ENCODE data around the gene FNDC3A. TPM values are rescaled to one million over a fixed set of nuclear protein-coding genes. Genes with fewer than 3 reads are reported as not detected.

Gene FNDC3A
- total RNA-seq, 1 donor: 50.7 TPM

DNA sequence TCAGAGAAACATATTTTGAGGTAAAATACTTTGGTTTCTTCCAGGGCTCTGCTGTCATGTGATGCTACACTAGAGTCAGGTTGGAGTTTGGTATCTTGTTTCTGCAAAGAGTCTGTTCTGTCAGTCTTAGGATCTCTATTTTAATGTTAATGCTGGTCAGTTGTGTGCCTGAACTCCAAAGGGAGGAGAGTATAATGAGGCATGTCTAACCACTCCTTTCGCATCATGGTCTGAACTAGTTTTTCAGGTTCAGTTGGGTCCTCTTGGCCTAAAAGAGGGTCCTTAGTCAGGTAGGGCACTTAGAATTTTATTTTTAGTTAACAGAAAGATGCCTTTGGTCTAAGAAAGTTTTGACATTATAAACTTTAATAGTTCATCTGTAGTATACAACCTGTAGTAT lies 78.2 kb downstream of the FNDC3A start:
- H3K9me3 ChIP-seq (ENCODE audit: low read depth, low read length): no peaks in the 10 kb centered on the region
- no peaks in the 10 kb centered on the region for H3K27me3 ChIP-seq (ENCODE audit: insufficient read depth, low read length)
- no peak for DNase-seq (ENCODE audit: insufficient read length, low spot score, missing footprints)
- H3K79me2 ChIP-seq (ENCODE audit: insufficient read depth, low read length): peaks cover 58% of the 10 kb centered on the region
- no peaks in the 10 kb centered on the region for H4K20me1 ChIP-seq (ENCODE audit: insufficient read depth, low read length)
- H3K4me3 ChIP-seq (ENCODE audit: insufficient read depth, low read length): no peak overlapping the region
- TF ChIP-seq, protein P1, sequence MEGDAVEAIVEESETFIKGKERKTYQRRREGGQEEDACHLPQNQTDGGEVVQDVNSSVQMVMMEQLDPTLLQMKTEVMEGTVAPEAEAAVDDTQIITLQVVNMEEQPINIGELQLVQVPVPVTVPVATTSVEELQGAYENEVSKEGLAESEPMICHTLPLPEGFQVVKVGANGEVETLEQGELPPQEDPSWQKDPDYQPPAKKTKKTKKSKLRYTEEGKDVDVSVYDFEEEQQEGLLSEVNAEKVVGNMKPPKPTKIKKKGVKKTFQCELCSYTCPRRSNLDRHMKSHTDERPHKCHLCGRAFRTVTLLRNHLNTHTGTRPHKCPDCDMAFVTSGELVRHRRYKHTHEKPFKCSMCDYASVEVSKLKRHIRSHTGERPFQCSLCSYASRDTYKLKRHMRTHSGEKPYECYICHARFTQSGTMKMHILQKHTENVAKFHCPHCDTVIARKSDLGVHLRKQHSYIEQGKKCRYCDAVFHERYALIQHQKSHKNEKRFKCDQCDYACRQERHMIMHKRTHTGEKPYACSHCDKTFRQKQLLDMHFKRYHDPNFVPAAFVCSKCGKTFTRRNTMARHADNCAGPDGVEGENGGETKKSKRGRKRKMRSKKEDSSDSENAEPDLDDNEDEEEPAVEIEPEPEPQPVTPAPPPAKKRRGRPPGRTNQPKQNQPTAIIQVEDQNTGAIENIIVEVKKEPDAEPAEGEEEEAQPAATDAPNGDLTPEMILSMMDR (IDR thresholded peaks at IDR 0.05; ENCODE audit: extremely low read depth, low read depth, low read length): no peak
- no peak overlapping the region for H3K4me2 ChIP-seq (ENCODE audit: insufficient read depth, low read length)
- no peak overlapping the region for H3K27ac ChIP-seq (ENCODE audit: low read depth, low read length)
- no peaks in the 10 kb centered on the region for H3K36me3 ChIP-seq (ENCODE audit: insufficient read depth, low read length)
- H2AFZ ChIP-seq (ENCODE audit: low read length): no peak overlapping the region
- H3K4me1 ChIP-seq (ENCODE audit: insufficient read depth, low read length): peaks cover 5% of the 10 kb centered on the region

DNA sequence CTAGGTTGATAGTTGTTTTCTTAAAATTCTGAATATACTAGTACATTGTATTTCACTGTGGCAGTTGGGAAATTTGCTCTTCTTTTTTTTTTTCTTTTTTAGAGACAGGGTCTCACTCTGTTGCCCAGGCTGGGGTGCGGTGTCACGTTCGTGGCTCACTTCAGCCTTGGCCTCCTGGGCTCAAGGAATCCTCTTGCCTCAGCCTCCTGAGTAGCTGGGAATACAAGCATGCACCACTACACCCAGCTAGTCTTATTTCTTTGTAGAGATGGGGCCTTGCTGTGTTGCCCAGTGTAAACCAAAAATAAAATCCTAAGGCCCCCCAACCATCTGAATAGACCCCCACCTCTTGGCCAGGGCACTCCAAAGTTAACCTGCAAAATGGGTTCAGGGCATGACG lies 79.3 kb downstream of the FNDC3A start:
- DNase-seq (ENCODE audit: insufficient read length, low spot score, missing footprints): no peak
- H4K20me1 ChIP-seq (ENCODE audit: insufficient read depth, low read length): no peaks in the 10 kb centered on the region
- H3K9me3 ChIP-seq (ENCODE audit: low read depth, low read length): no peaks in the 10 kb centered on the region
- no peak overlapping the region for H2AFZ ChIP-seq (ENCODE audit: low read length)
- H3K4me2 ChIP-seq (ENCODE audit: insufficient read depth, low read length): no peak overlapping the region
- H3K79me2 ChIP-seq (ENCODE audit: insufficient read depth, low read length): peaks cover 47% of the 10 kb centered on the region
- TF ChIP-seq, protein P1 (IDR thresholded peaks at IDR 0.05; ENCODE audit: extremely low read depth, low read depth, low read length): no peak
- H3K4me1 ChIP-seq (ENCODE audit: insufficient read depth, low read length): peaks cover 5% of the 10 kb centered on the region
- H3K36me3 ChIP-seq (ENCODE audit: insufficient read depth, low read length): no peaks in the 10 kb centered on the region
- H3K27me3 ChIP-seq (ENCODE audit: insufficient read depth, low read length): no peaks in the 10 kb centered on the region
- no peak overlapping the region for H3K4me3 ChIP-seq (ENCODE audit: insufficient read depth, low read length)
- no peak overlapping the region for H3K27ac ChIP-seq (ENCODE audit: low read depth, low read length)

DNA sequence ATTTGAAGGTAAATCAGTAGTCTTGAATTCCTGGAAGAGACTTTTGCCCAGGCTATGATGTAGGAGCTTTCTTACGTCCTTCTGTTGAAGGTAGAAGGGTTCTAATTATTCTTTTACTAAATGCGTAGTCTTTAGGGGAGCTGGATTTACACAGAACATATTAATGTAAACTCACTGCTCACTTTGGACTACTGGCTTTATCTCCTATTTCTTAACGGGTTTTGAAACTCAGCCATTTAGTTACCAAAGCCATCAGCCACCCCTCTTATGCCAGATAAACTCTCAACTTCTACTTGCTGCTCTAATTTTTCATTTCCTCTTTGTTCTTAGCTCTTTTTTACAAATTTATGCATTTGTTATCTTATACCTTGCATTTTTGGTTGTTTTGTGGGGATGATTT lies 81.5 kb downstream of the FNDC3A start:
- TF ChIP-seq, protein P1 (IDR thresholded peaks at IDR 0.05; ENCODE audit: extremely low read depth, low read depth, low read length): no peak

DNA sequence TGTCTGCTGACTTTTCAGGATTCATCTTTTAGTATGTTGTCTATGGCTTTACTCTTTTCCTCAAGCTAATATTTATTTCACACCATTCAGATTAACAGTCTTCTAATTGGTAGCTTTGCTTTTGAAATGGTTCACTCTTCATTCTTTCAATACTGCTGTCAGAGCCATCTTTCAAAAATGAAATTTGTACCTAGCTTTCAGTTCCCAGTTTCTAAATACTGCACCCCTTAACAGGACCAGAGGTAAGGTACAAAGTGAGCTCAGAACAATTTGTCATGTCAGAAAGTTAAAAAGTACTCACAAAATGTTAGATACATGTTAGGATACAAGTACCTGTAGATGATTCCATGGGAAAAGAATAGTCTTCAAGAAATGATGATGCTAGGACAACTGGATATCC lies 83.0 kb downstream of the FNDC3A start:
- H3K4me1 ChIP-seq (ENCODE audit: insufficient read depth, low read length): peaks cover 14% of the 10 kb centered on the region
- TF ChIP-seq, protein P1 (IDR thresholded peaks at IDR 0.05; ENCODE audit: extremely low read depth, low read depth, low read length): no peak
- H3K79me2 ChIP-seq (ENCODE audit: insufficient read depth, low read length): peaks cover 16% of the 10 kb centered on the region
- H2AFZ ChIP-seq (ENCODE audit: low read length): no peak overlapping the region
- DNase-seq (ENCODE audit: insufficient read length, low spot score, missing footprints): no peak
- H3K27ac ChIP-seq (ENCODE audit: low read depth, low read length): no peak overlapping the region
- no peaks in the 10 kb centered on the region for H3K27me3 ChIP-seq (ENCODE audit: insufficient read depth, low read length)
- H3K4me2 ChIP-seq (ENCODE audit: insufficient read depth, low read length): no peak overlapping the region
- no peaks in the 10 kb centered on the region for H3K36me3 ChIP-seq (ENCODE audit: insufficient read depth, low read length)
- H3K9me3 ChIP-seq (ENCODE audit: low read depth, low read length): no peaks in the 10 kb centered on the region
- H4K20me1 ChIP-seq (ENCODE audit: insufficient read depth, low read length): no peaks in the 10 kb centered on the region
- no peak overlapping the region for H3K4me3 ChIP-seq (ENCODE audit: insufficient read depth, low read length)

More for the DNA sequence above, 81.5 kb downstream of the FNDC3A start:
- Histone ChIP-seq H3K4me2 (ENCODE audit: insufficient read depth, low read length) (no peak overlapping the region), H3K27me3 (ENCODE audit: insufficient read depth, low read length) (no peaks in the 10 kb centered on the region), H3K79me2 (ENCODE audit: insufficient read depth, low read length) (peaks cover 30% of the 10 kb centered on the region), H3K4me3 (ENCODE audit: insufficient read depth, low read length) (no peak overlapping the region), H3K9me3 (ENCODE audit: low read depth, low read length) (no peaks in the 10 kb centered on the region), H3K27ac (ENCODE audit: low read depth, low read length) (no peak overlapping the region), H4K20me1 (ENCODE audit: insufficient read depth, low read length) (no peaks in the 10 kb centered on the region), H2AFZ (ENCODE audit: low read length) (no peak overlapping the region), H3K36me3 (ENCODE audit: insufficient read depth, low read length) (no peaks in the 10 kb centered on the region), H3K4me1 (ENCODE audit: insufficient read depth, low read length) (peaks cover 9% of the 10 kb centered on the region)
- no peak for DNase-seq (ENCODE audit: insufficient read length, low spot score, missing footprints)
